Measurements from ENCODE around the gene DNAJC11.
"Not testable (repeated sequence)": the region's sequence is repeated elsewhere in the genome, so short reads cannot be mapped to it uniquely, and the experiment has no call there.

DNAJC11 gene

DNA sequence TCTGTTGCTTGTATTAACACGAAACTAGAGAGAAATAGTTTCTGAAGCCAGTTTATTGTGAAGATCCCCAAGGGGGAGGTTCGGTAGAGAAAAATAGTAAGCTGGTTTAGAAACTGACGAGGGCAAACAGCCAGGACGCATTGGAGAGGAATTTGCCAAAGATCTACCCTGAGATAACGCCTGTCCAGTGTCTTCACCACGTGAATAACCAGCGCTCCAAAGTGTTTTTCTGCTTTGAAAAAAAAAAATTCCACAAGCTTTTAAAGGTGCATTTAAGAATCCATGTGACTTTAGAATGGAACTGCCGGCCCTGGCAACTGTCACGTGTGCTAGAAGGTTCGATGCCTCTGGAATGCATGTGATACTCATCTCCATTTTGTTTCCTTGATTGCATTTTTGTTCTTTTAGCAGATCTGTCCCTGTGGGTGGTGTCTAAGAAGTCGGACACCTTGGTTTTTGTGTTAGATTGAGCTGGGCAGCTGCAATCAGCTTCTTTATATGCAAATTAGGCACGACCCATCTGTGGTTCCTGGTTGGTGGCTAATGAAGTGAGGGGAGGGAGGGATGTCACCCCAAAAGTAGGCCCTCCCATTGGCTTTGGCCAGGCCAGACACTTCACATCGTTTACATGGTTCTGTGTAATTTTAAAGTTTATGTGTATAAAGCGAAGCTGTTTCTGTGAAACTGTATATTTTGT is 78.2 kb downstream of the DNAJC11 start:
- DNase-seq: no peak

- no peak for DNase-seq
Observed at GRCh38 chr1:6622396-6623152, 79.0 kb downstream of the DNAJC11 start.

DNA sequence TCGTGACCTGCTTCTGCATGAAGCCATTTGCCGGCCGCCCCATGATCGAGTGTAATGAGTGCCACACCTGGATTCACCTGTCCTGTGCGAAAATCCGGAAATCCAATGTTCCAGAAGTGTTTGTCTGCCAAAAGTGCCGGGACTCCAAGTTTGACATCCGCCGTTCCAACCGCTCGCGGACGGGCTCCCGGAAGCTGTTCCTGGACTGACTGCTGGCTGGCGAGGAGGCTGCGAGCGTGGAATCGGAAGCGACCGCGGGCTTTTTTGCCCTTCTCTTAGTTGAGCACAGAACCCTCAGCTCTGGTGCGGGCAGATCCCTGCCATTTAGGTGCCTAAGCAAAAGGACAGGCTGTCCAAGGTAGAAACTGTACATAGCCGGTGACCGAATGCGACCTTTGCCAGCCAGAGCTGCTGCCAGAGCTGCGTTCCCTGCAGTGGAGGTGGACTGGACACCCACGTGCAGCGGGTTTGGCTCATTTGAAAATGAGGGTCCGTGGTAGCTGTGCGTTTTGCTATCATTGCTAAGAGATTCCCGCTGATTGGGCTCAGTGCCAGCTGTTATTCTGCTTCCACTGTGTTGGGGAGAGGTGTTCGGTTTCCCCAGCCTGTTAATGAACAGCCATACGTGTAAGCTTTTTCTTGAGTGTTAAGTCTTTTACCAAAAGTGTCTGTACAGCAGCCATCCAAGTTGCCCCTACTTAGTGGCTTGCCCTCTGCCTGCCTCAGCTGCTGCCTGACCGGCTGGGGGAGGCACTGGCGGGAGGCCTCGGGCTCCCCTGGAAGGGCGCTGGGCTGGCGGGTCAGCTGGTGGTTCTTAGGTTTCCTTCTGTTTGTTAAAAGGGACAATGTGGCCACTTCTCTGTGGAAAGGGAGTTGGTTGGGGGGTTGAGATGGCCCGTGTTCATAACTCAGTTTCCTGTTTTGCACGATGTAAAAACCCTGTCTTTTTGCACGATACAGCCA is 79.9 kb downstream of the DNAJC11 start:
- peak; percentile 7 for DNase-seq

GRCh38 chr1:6619045-6619444 is 82.6 kb downstream of the DNAJC11 start:
- DNase-seq: no peak

DNA sequence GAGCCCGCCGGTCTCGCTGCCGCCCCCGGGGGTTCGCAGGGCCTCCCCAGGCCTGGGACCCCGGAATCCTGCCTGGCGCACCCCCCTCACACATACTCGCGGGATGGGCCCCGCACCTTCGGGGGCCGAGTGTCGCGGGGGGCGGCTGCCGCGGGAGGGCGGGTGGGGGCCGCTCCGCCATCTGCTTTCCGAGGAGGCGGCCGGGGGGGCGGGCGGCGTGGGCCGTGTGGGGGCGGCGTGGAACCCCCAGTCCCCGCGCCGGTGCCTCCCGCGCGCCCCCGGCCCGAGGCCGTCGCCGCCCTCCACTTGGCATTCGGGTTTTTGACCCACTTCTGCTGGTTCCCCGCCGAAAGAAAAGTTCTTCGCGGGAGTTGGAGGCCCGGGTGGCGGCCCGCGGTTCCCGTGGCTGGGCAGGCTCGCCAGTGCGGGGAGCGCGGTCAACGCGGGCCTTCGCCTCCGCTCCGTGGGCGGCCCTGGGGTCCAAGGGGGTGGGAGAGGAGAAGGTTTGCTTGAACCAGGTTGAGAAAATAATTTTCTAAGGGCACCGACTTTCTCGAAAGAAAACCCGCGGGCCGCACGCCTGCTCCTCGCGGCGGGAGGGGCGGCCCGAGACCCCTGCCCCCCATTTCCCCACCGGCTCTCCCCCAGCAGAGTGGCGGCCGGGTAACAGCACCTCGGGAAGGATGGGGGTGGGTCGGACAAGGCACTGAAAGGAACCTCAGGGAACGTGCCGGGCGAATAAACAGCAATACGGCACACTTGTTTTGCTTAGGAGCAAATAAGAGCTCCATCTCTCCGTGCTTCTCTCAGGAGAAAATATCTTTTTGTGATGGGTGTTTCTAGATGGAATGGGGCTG is 86.5 kb downstream of the DNAJC11 start:
- no peak for DNase-seq

GRCh38 chr1:6614019-6614928 is 87.3 kb downstream of the DNAJC11 start:
- DNase-seq: peak; percentile 69

DNA sequence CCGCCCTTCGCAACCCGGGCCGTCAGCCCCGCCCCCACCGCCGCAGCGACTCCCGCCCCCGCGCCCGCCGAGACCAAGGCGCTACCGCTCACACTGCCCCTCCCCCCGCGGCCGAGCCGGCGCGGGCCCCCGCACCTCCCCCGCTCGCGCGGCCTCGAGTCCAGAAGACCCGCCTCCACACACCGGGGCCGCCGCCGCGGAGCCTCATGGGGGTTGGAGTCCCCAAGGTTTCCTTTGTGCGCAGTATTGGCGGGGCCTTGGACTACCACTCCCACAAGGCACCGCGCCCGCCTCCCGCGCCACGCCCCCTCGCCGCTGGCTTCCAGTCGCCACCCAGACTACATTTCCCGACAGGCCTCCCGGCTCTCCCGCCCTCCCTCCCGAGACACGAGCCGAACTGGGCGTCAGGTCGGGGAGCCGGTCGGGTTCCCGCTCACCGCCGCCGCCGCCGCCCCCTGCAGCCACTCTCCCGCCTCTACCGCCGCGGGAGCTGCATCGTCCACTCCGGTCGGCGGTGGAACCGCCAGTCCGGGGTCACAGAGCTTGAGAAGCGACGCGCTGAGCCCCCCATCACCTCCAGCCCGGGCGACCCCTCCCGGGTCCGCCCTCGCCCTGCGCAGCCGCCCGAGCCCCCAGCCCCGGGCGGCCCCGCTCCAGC is 88.1 kb downstream of the DNAJC11 start, which contains the start of gene PHF13:
Gene PHF13, plus strand, starts transcription at position 371 of the 658 bp plus-strand sequence. CDS start 336 bp downstream, outside the sequence.
- DNase-seq: peak; percentile 100

DNA sequence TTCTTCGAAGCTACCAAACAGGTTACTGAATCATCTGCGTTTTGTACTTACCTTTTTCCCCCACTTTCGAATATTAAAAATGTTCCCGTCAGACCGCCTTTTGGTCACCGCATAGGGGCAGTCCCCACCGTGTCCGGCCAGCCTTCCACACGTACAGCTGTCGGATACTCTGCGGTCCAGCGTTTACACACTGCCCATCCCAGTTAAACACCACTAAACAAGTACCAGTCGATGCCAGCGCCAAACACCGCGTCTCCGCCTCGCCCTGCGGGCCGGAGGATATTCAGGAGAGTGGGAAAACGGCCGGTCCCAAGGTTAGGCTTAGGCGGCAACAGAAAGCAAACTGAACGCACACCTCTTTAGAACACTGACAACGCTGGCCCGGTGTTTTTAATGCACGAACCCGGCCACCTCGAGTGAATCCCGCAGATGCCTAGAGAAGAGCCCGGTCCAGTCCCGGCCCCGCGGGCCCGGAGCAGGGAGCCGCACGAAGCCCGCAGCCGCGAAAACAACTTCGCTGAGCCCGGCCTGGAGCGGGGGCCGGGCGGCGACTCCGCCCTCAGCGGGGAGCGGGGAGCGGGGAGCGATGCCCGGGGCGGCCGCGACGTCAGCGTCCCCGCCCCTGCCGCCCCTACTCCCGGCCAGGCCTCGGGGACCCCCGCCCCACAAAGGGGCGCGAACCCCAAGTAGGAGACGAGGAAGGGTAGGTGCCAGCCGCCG is 88.8 kb downstream of the DNAJC11 start:
- DNase-seq: peak; percentile 77

- no peak for DNase-seq
Observed at GRCh38 chr1:6603915-6604558, 97.6 kb downstream of the DNAJC11 start.

DNA sequence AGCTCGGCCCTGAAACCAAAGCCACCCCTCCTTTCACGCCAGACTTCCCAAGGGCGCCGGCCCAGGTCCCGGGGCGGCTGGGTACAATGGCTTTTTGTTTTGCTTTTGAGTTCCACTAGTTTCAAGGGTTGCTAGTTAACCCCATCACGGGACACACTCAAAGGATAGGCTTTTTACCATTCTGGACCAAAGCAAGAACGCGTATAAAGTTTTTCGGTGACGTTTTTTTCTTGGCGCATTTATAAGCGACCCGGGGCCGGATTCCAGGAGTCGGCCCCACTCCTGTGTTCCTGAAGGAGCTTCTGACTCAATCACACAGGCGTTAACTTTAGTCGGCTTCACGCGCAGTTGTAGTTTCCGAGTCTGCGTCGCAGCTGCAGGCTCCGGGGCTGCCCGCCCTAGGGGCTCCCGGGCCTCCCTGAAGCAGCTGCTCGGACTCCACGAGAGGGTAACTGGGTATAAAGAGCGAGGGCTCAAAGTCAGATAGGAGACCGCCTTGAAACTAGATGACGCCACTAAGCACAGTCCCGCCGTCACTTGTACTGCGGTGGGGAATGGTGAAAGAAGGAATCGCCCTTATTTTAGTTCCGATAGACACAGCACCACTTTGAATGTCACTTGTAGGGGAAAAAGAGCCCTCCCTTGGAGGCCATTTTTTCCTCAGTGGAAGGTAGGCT is 98.2 kb downstream of the DNAJC11 start:
- peak; percentile 48 for DNase-seq

DNA sequence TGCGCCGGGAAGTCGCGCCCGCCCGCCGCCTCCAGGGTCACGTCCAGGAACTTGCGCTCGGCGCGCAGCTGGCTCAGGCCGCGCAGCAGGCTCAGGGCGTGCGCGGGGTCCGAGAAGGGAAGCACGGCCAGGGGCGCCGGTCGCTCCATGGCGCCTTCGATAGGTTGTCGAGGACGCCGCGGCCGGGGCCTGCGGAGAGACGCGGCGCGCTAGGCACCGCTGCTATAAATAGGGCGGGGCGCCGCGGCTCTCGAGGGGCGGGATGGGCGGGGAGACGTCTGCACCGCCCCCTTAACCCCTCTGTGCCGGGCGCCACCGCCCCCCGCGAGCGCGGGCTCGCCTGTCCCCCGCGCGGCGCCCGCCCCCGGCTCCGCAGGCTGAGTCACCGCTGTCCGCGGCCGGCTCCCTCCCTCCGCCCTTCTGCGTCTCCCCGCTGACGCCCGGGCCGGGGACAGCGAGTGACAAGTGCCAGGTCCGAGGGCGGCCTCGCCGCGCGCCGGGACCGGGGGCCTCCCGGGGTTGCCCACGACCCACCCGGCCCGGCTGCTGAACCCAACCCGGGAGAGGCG is 98.9 kb downstream of the DNAJC11 start, which contains the start of gene KLHL21:
Gene KLHL21, minus strand, starts transcription at position 201 of the 569 bp plus-strand sequence. Its CDS starts 52 bp downstream, at position 149.
- peak; percentile 92 for DNase-seq

GRCh38 chr1:6601923-6602668 is 99.5 kb downstream of the DNAJC11 start:
- peak; percentile 55 for DNase-seq

GRCh38 chr1:6601049-6601922 is 100.3 kb downstream of the DNAJC11 start:
- peak; percentile 59 for DNase-seq

GRCh38 chr1:6600410-6601048 is 101.1 kb downstream of the DNAJC11 start:
- DNase-seq: peak; percentile 62

DNA sequence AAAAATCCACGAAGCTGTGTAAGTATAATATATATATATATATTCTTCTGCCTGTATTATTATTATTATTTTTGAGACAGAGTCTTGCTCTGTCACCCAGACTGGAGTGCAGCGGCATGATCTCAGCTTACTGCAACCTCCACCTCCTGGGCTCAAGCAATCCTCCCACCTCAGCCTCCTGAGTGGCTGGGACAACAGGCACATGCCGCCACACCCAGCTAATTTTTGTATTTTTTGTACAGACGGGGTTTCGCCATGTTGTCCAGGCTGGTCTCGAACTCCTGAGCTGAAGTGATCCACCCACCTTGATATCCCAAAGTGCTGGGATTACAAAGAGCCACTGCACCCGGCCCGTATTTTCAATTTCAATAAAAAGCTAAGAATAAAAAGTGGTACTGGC is 101.6 kb downstream of the DNAJC11 start:
- DNase-seq: not testable (repeated sequence)

Measured in NCI-H82 (cell line).